ENCODE data around the gene HES4.

Gene HES4

DNA sequence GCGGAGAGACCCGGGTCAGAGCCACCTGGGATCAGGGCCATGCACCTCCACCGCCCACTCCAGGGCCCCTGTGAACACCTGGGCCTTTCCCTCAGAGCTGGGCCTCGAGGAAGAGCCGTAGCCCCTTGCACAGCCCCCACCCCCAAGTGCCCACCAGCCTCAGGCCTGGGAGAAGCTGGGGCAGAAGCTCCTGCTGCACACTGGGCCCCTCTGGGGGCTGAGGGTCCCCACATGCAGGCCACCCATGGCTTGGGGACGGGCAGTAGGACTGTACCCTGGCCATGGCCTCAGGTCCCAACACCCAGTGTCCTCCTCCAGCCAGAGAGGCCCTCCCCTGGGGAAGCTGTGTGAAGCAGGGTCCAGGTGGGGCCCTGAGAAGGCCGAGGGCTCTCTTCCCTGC lies 47.3 kb downstream of the HES4 start:
- peaks cover 92% of the 10 kb centered on the region for H3K36me3 ChIP-seq (ENCODE audit: control insufficient read depth, insufficient read depth, low read length)

DNA sequence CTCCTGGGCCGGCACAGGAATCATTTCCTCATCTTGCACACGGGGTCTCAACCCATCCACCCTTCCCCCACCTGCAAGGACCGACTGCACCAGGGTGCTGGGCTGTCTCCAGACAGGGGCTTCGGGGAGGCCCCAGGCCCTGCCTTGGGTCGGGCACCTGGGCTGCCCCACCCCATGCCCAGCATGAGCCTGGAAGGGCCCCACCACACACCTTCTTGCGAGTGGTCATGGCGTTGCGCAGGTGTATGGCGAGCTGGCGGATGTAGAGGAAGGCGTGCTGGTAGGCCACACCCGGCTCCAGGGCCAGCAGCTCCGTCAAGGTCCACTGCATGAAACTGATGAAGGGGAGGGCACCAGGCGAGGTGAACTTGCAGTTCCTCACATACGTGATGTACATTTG lies 47.7 kb downstream of the HES4 start:
- no peaks in the 10 kb centered on the region for H3K9me3 ChIP-seq (ENCODE audit: control insufficient read depth, insufficient read depth, low read length)
- no peak overlapping the region for H3K9ac ChIP-seq (ENCODE audit: low read depth, low read length)
- H3K4me3 ChIP-seq (ENCODE audit: low read depth, low read length): no peak overlapping the region
- H3K36me3 ChIP-seq (ENCODE audit: control insufficient read depth, insufficient read depth, low read length): peaks cover 95% of the 10 kb centered on the region
- no peaks in the 10 kb centered on the region for H3K27me3 ChIP-seq (ENCODE audit: control insufficient read depth, insufficient read depth, low read length)
- no peaks in the 10 kb centered on the region for H3K4me1 ChIP-seq (ENCODE audit: control insufficient read depth, insufficient read depth, low read length)
- H3K27ac ChIP-seq (ENCODE audit: low read depth, low read length): no peak overlapping the region

More for the DNA sequence above, 47.3 kb downstream of the HES4 start:
- Histone ChIP-seq H3K27ac (ENCODE audit: low read depth, low read length) (no peak overlapping the region), H3K4me1 (ENCODE audit: control insufficient read depth, insufficient read depth, low read length) (no peaks in the 10 kb centered on the region), H3K4me3 (ENCODE audit: low read depth, low read length) (no peak overlapping the region), H3K9me3 (ENCODE audit: control insufficient read depth, insufficient read depth, low read length) (no peaks in the 10 kb centered on the region), H3K9ac (ENCODE audit: low read depth, low read length) (no peak overlapping the region), H3K27me3 (ENCODE audit: control insufficient read depth, insufficient read depth, low read length) (no peaks in the 10 kb centered on the region)

DNA sequence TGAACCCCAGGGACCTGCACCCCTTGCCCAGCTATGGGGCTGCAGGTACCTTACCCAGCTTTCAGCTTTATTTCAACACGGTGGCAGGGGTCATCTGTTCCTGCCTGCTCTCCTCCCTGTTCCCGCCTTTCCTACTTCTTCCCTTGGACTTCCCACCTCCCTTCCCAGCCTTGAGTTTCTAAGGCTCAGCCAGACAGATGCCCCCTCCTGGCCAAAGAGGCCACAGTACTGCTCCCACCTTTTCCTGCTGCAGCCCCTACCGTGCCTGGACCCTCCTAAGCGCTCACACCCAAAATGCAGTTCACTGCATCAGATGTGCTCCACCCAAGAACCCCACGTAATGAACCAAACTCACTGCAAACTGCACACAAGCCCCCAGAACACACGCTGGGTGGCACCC lies 48.5 kb downstream of the HES4 start:
- Histone ChIP-seq H3K36me3 (ENCODE audit: control insufficient read depth, insufficient read depth, low read length) (peaks cover 94% of the 10 kb centered on the region), H3K4me1 (ENCODE audit: control insufficient read depth, insufficient read depth, low read length) (no peaks in the 10 kb centered on the region), H3K27ac (ENCODE audit: low read depth, low read length) (no peak overlapping the region), H3K27me3 (ENCODE audit: control insufficient read depth, insufficient read depth, low read length) (no peaks in the 10 kb centered on the region), H3K9ac (ENCODE audit: low read depth, low read length) (no peak overlapping the region), H3K4me3 (ENCODE audit: low read depth, low read length) (no peak overlapping the region), H3K9me3 (ENCODE audit: control insufficient read depth, insufficient read depth, low read length) (no peaks in the 10 kb centered on the region)

DNA sequence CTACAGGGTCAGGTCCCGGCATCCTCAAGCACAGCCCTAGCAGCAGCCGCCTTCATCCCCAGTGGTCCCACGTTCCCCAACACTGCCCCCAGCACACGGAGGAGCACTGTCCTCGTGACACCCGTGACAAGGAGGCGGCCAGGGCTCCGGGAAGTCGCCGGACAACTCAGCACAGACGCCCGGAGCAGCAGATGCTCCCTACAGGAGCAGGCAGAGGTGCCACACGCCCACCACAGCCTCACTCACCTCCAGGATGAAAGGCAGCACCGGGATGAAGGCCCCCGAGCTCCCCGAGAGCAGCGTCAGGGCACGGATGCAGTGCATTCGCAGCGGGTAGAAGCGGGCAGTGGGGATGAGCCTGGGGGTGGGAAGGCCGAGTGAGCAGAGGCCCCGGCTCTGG lies 49.0 kb downstream of the HES4 start:
- H3K9me3 ChIP-seq (ENCODE audit: control insufficient read depth, insufficient read depth, low read length): no peaks in the 10 kb centered on the region
- no peaks in the 10 kb centered on the region for H3K4me1 ChIP-seq (ENCODE audit: control insufficient read depth, insufficient read depth, low read length)
- no peak overlapping the region for H3K4me3 ChIP-seq (ENCODE audit: low read depth, low read length)
- H3K27me3 ChIP-seq (ENCODE audit: control insufficient read depth, insufficient read depth, low read length): no peaks in the 10 kb centered on the region
- no peak overlapping the region for H3K27ac ChIP-seq (ENCODE audit: low read depth, low read length)
- no peak overlapping the region for H3K9ac ChIP-seq (ENCODE audit: low read depth, low read length)
- peaks cover 94% of the 10 kb centered on the region for H3K36me3 ChIP-seq (ENCODE audit: control insufficient read depth, insufficient read depth, low read length)

GRCh38 chr1:950268-950667 lies 49.6 kb downstream of the HES4 start:
- Histone ChIP-seq H3K27me3 (ENCODE audit: control insufficient read depth, insufficient read depth, low read length) (no peaks in the 10 kb centered on the region), H3K9me3 (ENCODE audit: control insufficient read depth, insufficient read depth, low read length) (no peaks in the 10 kb centered on the region)

More at GRCh38 chr1:950268-950667, 49.6 kb downstream of the HES4 start:
- peaks cover 93% of the 10 kb centered on the region for H3K36me3 ChIP-seq (ENCODE audit: control insufficient read depth, insufficient read depth, low read length)
- no peak overlapping the region for H3K27ac ChIP-seq (ENCODE audit: low read depth, low read length)
- no peaks in the 10 kb centered on the region for H3K4me1 ChIP-seq (ENCODE audit: control insufficient read depth, insufficient read depth, low read length)
- no peak overlapping the region for H3K9ac ChIP-seq (ENCODE audit: low read depth, low read length)
- no peak overlapping the region for H3K4me3 ChIP-seq (ENCODE audit: low read depth, low read length)

Measured in HUES48 (cell line).